ENCODE measurements around the gene TNFSF8. TPM values are rescaled to one million over a fixed set of nuclear protein-coding genes. Genes with fewer than 3 reads are reported as not detected.

The TNFSF8 gene
- total RNA-seq, 1 experiment from 2014 or later: not detected

GRCh38 chr9:114929201-114929600 is 1.2 kb downstream of the TNFSF8 start:
- Mint-ChIP-seq H3K4me1 (ENCODE audit: low read depth, unreplicated experiment) (no peaks in the 10 kb centered on the region), H3K4me3 (ENCODE audit: low read depth, unreplicated experiment) (no peak overlapping the region), H3K27ac (ENCODE audit: unreplicated experiment) (no peak overlapping the region), H3K36me3 (ENCODE audit: insufficient read depth, unreplicated experiment) (no peaks in the 10 kb centered on the region), H3K9me3 (ENCODE audit: low read depth, unreplicated experiment) (no peaks in the 10 kb centered on the region), H3K27me3 (ENCODE audit: unreplicated experiment) (peaks cover 88% of the 10 kb centered on the region)
- no peak for DNase-seq
- TF ChIP-seq, protein P1, sequence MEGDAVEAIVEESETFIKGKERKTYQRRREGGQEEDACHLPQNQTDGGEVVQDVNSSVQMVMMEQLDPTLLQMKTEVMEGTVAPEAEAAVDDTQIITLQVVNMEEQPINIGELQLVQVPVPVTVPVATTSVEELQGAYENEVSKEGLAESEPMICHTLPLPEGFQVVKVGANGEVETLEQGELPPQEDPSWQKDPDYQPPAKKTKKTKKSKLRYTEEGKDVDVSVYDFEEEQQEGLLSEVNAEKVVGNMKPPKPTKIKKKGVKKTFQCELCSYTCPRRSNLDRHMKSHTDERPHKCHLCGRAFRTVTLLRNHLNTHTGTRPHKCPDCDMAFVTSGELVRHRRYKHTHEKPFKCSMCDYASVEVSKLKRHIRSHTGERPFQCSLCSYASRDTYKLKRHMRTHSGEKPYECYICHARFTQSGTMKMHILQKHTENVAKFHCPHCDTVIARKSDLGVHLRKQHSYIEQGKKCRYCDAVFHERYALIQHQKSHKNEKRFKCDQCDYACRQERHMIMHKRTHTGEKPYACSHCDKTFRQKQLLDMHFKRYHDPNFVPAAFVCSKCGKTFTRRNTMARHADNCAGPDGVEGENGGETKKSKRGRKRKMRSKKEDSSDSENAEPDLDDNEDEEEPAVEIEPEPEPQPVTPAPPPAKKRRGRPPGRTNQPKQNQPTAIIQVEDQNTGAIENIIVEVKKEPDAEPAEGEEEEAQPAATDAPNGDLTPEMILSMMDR (IDR thresholded peaks at IDR 0.05; ENCODE audit: unreplicated experiment): no peak
- BruUV-seq (replicated peaks): no TSS peak
- intact Hi-C loops (cut with micrococcal nuclease; ENCODE audit: unreplicated experiment): no loop called here
- CTCF ChIA-PET: interaction anchor here (0.7 kb wide), 1 partner anchor 322 kb away, joined by 3 read pairs; no protein-coding TSS in a partner anchor

DNA sequence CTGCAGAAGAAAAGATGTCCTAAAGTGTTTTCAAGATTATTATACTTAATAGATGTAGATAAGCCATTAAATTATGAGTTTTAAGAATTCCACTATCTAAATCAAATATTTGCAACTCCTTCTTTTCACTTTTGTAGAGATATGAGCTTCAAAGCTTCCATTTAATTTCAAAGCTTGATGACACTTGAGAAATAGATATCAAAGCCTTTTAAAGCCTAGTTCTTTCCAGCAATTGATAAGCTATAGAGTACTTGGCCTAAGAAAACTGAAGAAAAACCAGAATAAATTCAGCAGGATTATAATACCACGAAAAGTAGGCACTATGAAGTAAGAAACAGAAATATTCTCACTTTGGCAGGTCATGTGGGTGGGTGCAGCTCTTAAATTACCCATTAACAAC is 1.7 kb downstream of the TNFSF8 start:
- no peak for DNase-seq
- TF ChIP-seq, protein P1 (IDR thresholded peaks at IDR 0.05; ENCODE audit: unreplicated experiment): no peak
- CTCF ChIA-PET: no interaction called here

GRCh38 chr9:114928136-114928535 is 2.3 kb downstream of the TNFSF8 start:
- intact Hi-C loops (cut with micrococcal nuclease; ENCODE audit: unreplicated experiment): no loop called here
- Mint-ChIP-seq H3K27ac (ENCODE audit: unreplicated experiment) (no peak overlapping the region), H3K4me3 (ENCODE audit: low read depth, unreplicated experiment) (no peak overlapping the region), H3K4me1 (ENCODE audit: low read depth, unreplicated experiment) (no peaks in the 10 kb centered on the region), H3K9me3 (ENCODE audit: low read depth, unreplicated experiment) (no peaks in the 10 kb centered on the region), H3K27me3 (ENCODE audit: unreplicated experiment) (peaks cover 84% of the 10 kb centered on the region), H3K36me3 (ENCODE audit: insufficient read depth, unreplicated experiment) (no peaks in the 10 kb centered on the region)
- CTCF ChIA-PET: no interaction called here
- no TSS peak for BruUV-seq (replicated peaks)
- no peak for DNase-seq
- TF ChIP-seq, protein P1 (IDR thresholded peaks at IDR 0.05; ENCODE audit: unreplicated experiment): no peak

More for the DNA sequence above, 1.7 kb downstream of the TNFSF8 start:
- BruUV-seq (replicated peaks): no TSS peak
- Mint-ChIP-seq H3K9me3 (ENCODE audit: low read depth, unreplicated experiment) (no peaks in the 10 kb centered on the region), H3K36me3 (ENCODE audit: insufficient read depth, unreplicated experiment) (no peaks in the 10 kb centered on the region), H3K27me3 (ENCODE audit: unreplicated experiment) (peaks cover 84% of the 10 kb centered on the region), H3K27ac (ENCODE audit: unreplicated experiment) (no peak overlapping the region), H3K4me1 (ENCODE audit: low read depth, unreplicated experiment) (no peaks in the 10 kb centered on the region), H3K4me3 (ENCODE audit: low read depth, unreplicated experiment) (no peak overlapping the region)
- intact Hi-C loops (cut with micrococcal nuclease; ENCODE audit: unreplicated experiment): no loop called here

- Mint-ChIP-seq H3K27me3 (ENCODE audit: unreplicated experiment) (peaks cover 84% of the 10 kb centered on the region), H3K27ac (ENCODE audit: unreplicated experiment) (no peak overlapping the region), H3K4me1 (ENCODE audit: low read depth, unreplicated experiment) (no peaks in the 10 kb centered on the region), H3K4me3 (ENCODE audit: low read depth, unreplicated experiment) (no peak overlapping the region), H3K36me3 (ENCODE audit: insufficient read depth, unreplicated experiment) (no peaks in the 10 kb centered on the region), H3K9me3 (ENCODE audit: low read depth, unreplicated experiment) (no peaks in the 10 kb centered on the region)
- intact Hi-C loops (cut with micrococcal nuclease; ENCODE audit: unreplicated experiment): no loop called here
- TF ChIP-seq, protein P1 (IDR thresholded peaks at IDR 0.05; ENCODE audit: unreplicated experiment): no peak
- BruUV-seq (replicated peaks): no TSS peak
- CTCF ChIA-PET: no interaction called here
- DNase-seq: no peak
Measured at GRCh38 chr9:114925672-114926071, 4.7 kb downstream of the TNFSF8 start.
